ENCODE measurements around the gene DOHH. TPM values are rescaled to one million over a fixed set of nuclear protein-coding genes. Genes with fewer than 3 reads are reported as not detected.
"Not testable (repeated sequence)": the region's sequence is repeated elsewhere in the genome, so short reads cannot be mapped to it uniquely, and the experiment has no call there.

The DOHH gene
- total and polyA plus RNA-seq, 2 donors (not counting 3 experiments of a cell fraction or from before 2014, with no cell fraction given), result 8.7 to 15.2 TPM

- dilution Hi-C loops (cut with MboI; ENCODE audit: extremely low pct_ligation_motif_present, low sequenced_read_pairs) (no loop called here), intact Hi-C loops (cut with micrococcal nuclease) (no loop called here)
- no peaks in the 10 kb centered on the region for H3K4me1 ChIP-seq (ENCODE audit: control insufficient read depth, extremely low read depth, insufficient read depth, low read length)
- FAIRE-seq (no peak), DNase-seq (ENCODE audit: low read depth, low spot score) (no peak)
- H3K9me3 ChIP-seq (replicated peaks; ENCODE audit: control insufficient read depth, insufficient read depth, low read length), result no peaks in the 10 kb centered on the region
- ChIA-PET POLR2A (no interaction called here), CTCF (no interaction called here)
- no peak overlapping the region for H3K9ac ChIP-seq (replicated peaks; ENCODE audit: extremely low read depth, insufficient read depth, low read length)
- H3K9me1 ChIP-seq (replicated peaks; ENCODE audit: control insufficient read depth, extremely low read depth, insufficient read depth, low read length), result no peaks in the 10 kb centered on the region
- no peak overlapping the region for H3K4me3 ChIP-seq (replicated peaks in 1 of 3; ENCODE audit: insufficient read depth in 1 of 3, low read depth in 1 of 3, low read length in 3 of 3)
- no peak overlapping the region for H3K4me2 ChIP-seq (ENCODE audit: insufficient read depth, low read length)
- no TSS peak for BruUV-seq (replicated peaks)
- no peak overlapping the region for H3K27ac ChIP-seq (ENCODE audit: insufficient read depth, low read depth, low read length)
- no peaks in the 10 kb centered on the region for H4K20me1 ChIP-seq (replicated peaks; ENCODE audit: control insufficient read depth, extremely low read depth, insufficient read depth, low read length)
- no peaks in the 10 kb centered on the region for H3K79me2 ChIP-seq (ENCODE audit: control insufficient read depth, insufficient read depth, low read length)
- TF ChIP-seq POLR2AphosphoS5 (IDR thresholded peaks at IDR 0.05; ENCODE audit: insufficient read depth, low read depth, low read length) (no peak), EZH2 (IDR thresholded peaks at IDR 0.05; ENCODE audit: borderline replicate concordance, low read depth, low read length, severe bottlenecking) (no peak)
- H3K36me3 ChIP-seq (ENCODE audit: control insufficient read depth in 2 of 2, extremely low read depth in 1 of 2, insufficient read depth in 2 of 2, low read length in 2 of 2), result peaks cover 9 to 58% of the 10 kb centered on the region in 2 experiments
- H3K27me3 ChIP-seq (ENCODE audit: control insufficient read depth in 2 of 2, insufficient read depth in 2 of 2, low read length in 2 of 2), result no peaks in the 10 kb centered on the region
- H2AFZ ChIP-seq (ENCODE audit: low read depth, low read length), result no peak overlapping the region
Observed at GRCh38 chr19:3530389-3530788, 29.9 kb upstream of the DOHH start.

GRCh38 chr19:3529299-3529698 lies 28.8 kb upstream of the DOHH start:
- H3K9me3 ChIP-seq (replicated peaks; ENCODE audit: control insufficient read depth, insufficient read depth, low read length); H3K9me1 ChIP-seq (replicated peaks; ENCODE audit: control insufficient read depth, extremely low read depth, insufficient read depth, low read length); H2AFZ ChIP-seq (ENCODE audit: low read depth, low read length); DNase-seq (ENCODE audit: low read depth, low spot score); H3K27ac ChIP-seq (ENCODE audit: insufficient read depth, low read depth, low read length); FAIRE-seq; H3K4me3 ChIP-seq (replicated peaks in 1 of 3; ENCODE audit: insufficient read depth in 1 of 3, low read depth in 1 of 3, low read length in 3 of 3); H3K4me2 ChIP-seq (ENCODE audit: insufficient read depth, low read length); H3K79me2 ChIP-seq (ENCODE audit: control insufficient read depth, insufficient read depth, low read length); H3K4me1 ChIP-seq (ENCODE audit: control insufficient read depth, extremely low read depth, insufficient read depth, low read length); H4K20me1 ChIP-seq (replicated peaks; ENCODE audit: control insufficient read depth, extremely low read depth, insufficient read depth, low read length); POLR2A ChIA-PET; CTCF ChIA-PET; H3K9ac ChIP-seq (replicated peaks; ENCODE audit: extremely low read depth, insufficient read depth, low read length); BruUV-seq (replicated peaks); intact Hi-C loops (cut with micrococcal nuclease); H3K27me3 ChIP-seq (ENCODE audit: control insufficient read depth in 2 of 2, insufficient read depth in 2 of 2, low read length in 2 of 2); dilution Hi-C loops (cut with MboI; ENCODE audit: extremely low pct_ligation_motif_present, low sequenced_read_pairs): not testable (repeated sequence)
- H3K36me3 ChIP-seq (ENCODE audit: control insufficient read depth in 2 of 2, extremely low read depth in 1 of 2, insufficient read depth in 2 of 2, low read length in 2 of 2), result peaks cover 9 to 57% of the 10 kb centered on the region in 2 experiments

All from endothelial cell of umbilical vein (primary cell).